BE2C (cell line): Measurements from ENCODE around the gene C3orf80.

Experiments used
- DNase-seq: peaks from one replicate; pipeline ENCODE4 v3.0.0-alpha.2; 2020
- H3K27me3 ChIP-seq: fragments of 250-450 bp; sonication (Bioruptor Pico); 2 replicates; pipeline ENCODE4 v1.5.1; 2020; ENCODE audit warnings: mild to moderate bottlenecking
- H3K36me3 ChIP-seq: fragments of 250-450 bp; sonication (Bioruptor Pico); 2 replicates; pipeline ENCODE4 v1.5.1; 2020; ENCODE audit warnings: mild to moderate bottlenecking
- H3K4me1 ChIP-seq: fragments of 250-450 bp; sonication (Bioruptor Pico); 2 replicates; pipeline ENCODE4 v1.5.1; 2020
- H3K4me3 ChIP-seq: 2 replicates; pipeline ENCODE4 v1.5.1; 2011; ENCODE audit warnings: low read depth, low read length
- H3K9me3 ChIP-seq: fragments of 250-450 bp; sonication (Bioruptor Pico); 2 replicates; pipeline ENCODE4 v1.5.1; 2020
- TF ChIP-seq, protein P1 (sequence below): IDR thresholded peaks from 2 replicates; pipeline ENCODE4 v1.5.1; 2012; ENCODE audit warnings: mild to moderate bottlenecking, low read depth, low read length

C3orf80 gene

DNA sequence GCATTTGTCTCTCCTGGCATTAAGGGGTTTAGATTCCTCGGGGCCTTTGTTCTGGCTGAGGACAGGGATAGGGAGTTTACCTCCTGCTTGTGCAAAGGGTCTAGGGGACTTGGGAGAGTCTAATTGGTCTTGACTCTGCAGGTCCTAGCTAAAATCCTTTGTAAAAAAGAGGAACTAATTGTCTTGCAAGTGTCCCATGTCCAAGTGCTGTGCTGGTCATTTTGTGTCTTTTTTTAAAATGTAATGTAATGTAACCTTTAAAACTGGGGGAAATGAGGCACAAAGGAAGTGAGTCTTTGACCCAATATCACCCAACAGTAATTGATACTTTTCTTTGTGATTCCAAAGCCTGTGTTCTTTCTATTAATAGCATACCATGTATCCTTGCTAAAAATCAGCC, 14.9 kb upstream of the C3orf80 start:
- no peaks in the 10 kb centered on the region for H3K36me3 ChIP-seq
- no peak for DNase-seq
- no peaks in the 10 kb centered on the region for H3K27me3 ChIP-seq
- no peaks in the 10 kb centered on the region for H3K9me3 ChIP-seq
- H3K4me3 ChIP-seq = no peak overlapping the region
- TF ChIP-seq, protein P1, sequence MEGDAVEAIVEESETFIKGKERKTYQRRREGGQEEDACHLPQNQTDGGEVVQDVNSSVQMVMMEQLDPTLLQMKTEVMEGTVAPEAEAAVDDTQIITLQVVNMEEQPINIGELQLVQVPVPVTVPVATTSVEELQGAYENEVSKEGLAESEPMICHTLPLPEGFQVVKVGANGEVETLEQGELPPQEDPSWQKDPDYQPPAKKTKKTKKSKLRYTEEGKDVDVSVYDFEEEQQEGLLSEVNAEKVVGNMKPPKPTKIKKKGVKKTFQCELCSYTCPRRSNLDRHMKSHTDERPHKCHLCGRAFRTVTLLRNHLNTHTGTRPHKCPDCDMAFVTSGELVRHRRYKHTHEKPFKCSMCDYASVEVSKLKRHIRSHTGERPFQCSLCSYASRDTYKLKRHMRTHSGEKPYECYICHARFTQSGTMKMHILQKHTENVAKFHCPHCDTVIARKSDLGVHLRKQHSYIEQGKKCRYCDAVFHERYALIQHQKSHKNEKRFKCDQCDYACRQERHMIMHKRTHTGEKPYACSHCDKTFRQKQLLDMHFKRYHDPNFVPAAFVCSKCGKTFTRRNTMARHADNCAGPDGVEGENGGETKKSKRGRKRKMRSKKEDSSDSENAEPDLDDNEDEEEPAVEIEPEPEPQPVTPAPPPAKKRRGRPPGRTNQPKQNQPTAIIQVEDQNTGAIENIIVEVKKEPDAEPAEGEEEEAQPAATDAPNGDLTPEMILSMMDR = no peak
- no peaks in the 10 kb centered on the region for H3K4me1 ChIP-seq

DNA sequence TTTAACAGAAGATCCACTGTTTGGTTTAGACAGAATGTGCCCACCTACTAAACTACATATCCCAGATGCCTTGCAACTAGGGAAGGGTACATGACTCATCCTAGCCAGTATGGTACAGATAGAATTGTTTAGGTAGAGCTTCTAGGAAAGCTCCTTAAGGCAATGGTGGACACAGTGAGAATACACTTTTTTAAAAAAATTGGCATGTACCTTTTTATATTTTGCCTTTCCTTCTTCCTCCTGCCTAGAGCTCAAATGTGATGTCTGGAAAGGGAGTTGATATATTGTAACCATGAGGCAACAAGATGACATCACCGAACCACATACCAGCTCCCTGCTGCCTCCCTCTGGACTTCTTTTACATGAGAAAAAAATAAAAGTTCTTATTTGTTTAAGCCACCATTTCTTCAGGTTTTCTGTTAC, 14.4 kb upstream of the C3orf80 start:
- TF ChIP-seq, protein P1 = peak; percentile 48; the same call in 1 of the 2 replicates
- no peak for DNase-seq
- H3K36me3 ChIP-seq = no peaks in the 10 kb centered on the region
- no peaks in the 10 kb centered on the region for H3K9me3 ChIP-seq
- H3K27me3 ChIP-seq = no peaks in the 10 kb centered on the region
- H3K4me3 ChIP-seq = no peak overlapping the region
- H3K4me1 ChIP-seq = no peaks in the 10 kb centered on the region

DNA sequence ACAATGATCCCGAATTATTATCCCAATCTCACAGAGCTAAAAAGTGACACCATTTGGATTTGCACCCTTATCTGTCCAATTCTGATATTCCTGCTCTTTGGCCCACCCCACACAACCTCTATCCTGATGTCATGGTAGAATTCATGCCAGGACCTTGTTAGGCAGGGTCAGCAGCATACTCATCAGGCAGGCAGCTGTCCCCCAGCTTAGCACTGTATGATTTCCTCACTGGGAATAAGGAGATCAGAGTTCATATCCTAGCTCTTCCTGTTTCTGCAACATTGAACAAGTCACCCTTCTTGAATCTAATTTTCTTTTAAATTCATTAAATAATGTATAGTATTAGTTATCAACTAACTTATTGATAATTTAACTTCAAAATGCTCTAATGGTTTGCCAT, 12.0 kb upstream of the C3orf80 start:
- no peak overlapping the region for H3K4me3 ChIP-seq
- DNase-seq = no peak
- TF ChIP-seq, protein P1 = no peak
- H3K4me1 ChIP-seq = peaks cover 8% of the 10 kb centered on the region
- no peaks in the 10 kb centered on the region for H3K9me3 ChIP-seq
- H3K36me3 ChIP-seq = no peaks in the 10 kb centered on the region
- H3K27me3 ChIP-seq = no peaks in the 10 kb centered on the region

DNA sequence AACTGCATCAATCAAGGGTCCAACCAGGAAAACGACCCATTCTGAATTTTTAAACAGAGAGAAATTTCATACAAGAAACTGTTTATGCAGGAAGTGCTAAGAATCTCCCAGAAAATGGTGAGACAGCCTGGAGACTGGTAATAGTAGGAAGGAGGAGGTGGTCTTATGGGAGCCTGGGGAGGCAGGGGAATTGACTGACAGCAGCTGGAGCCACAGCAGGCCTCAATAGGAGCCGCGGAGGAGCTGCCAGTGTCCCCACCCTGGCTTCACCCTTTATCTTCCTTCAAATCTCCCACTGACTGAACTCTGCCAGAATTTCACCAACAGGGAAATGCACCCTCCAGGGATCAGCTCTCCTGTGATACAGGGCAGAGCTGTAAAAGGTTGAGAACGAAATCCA, 7.5 kb upstream of the C3orf80 start:
- H3K36me3 ChIP-seq = no peaks in the 10 kb centered on the region
- H3K9me3 ChIP-seq = no peaks in the 10 kb centered on the region
- peak; percentile 23 for DNase-seq
- TF ChIP-seq, protein P1 = no peak
- no peak overlapping the region for H3K4me3 ChIP-seq
- H3K27me3 ChIP-seq = no peaks in the 10 kb centered on the region
- peaks cover 8% of the 10 kb centered on the region for H3K4me1 ChIP-seq

DNA sequence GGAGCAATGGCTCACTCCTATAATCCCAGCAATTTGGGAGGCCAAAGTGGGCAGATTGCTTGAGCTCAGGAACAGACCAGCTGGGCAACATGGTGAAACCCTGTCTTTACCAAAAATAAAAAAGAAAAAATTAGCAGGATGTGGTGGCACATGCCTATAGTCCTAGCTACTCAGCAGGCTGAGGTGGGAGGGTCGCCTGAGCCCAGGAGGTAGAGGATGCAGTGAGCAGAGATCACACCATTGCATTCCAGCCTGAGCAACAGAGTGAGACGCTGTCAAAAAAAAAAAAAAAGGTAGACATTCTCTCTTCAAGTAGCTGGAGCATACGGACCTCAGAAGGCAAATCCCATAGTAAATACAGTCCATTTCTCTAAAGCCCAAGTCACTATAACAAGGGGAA, 7.1 kb upstream of the C3orf80 start:
- no peaks in the 10 kb centered on the region for H3K9me3 ChIP-seq
- H3K4me3 ChIP-seq = no peak overlapping the region
- DNase-seq = no peak
- H3K27me3 ChIP-seq = no peaks in the 10 kb centered on the region
- no peaks in the 10 kb centered on the region for H3K36me3 ChIP-seq
- peaks cover 8% of the 10 kb centered on the region for H3K4me1 ChIP-seq
- TF ChIP-seq, protein P1 = no peak

DNA sequence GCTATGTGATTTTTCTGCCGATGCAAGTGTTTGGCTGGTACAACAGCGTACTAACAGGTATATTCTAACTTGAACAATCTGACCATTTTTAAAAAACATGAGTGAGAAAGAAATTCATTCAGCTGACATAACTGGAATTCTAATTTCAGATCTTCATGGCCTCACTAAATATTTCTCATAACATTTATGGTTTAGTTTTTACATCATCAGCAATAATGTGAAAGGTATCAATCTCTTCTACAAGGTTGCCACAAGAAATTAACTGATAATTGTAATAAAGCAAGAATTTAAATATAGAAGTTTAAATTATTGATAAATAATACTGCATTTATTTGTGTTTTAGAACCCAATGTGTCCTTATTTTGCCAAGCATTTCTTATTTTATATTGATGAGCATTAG, 5.2 kb upstream of the C3orf80 start:
- peaks cover 13% of the 10 kb centered on the region for H3K27me3 ChIP-seq
- DNase-seq = no peak
- H3K4me1 ChIP-seq = peaks cover 8% of the 10 kb centered on the region

More for the DNA sequence above, 5.2 kb upstream of the C3orf80 start:
- TF ChIP-seq, protein P1 = no peak
- no peaks in the 10 kb centered on the region for H3K9me3 ChIP-seq
- H3K36me3 ChIP-seq = no peaks in the 10 kb centered on the region
- H3K4me3 ChIP-seq = no peak overlapping the region
